PC-9 (cell line): Measurements from ENCODE around the gene EMC6.

Source experiments
- CTCF ChIP-seq: fragments of 200-600 bp; sonication (generic); conservative IDR thresholded peaks from 2 replicates; pipeline ENCODE4 v1.6.1; 2017; ENCODE audit warnings: mixed run types, antibody characterized with exemption, mild to moderate bottlenecking, moderate library complexity
- EZH2 ChIP-seq: fragments of 200-600 bp; sonication (generic); IDR thresholded peaks from 2 replicates; pipeline ENCODE4 v1.8.0; 2017; ENCODE audit warnings: antibody characterized with exemption, low read depth

- TF ChIP-seq CTCF (no peak), EZH2 (no peak)
These were observed 9.0 kb upstream of the EMC6 start for GRCh38 chr17:3659541-3660111.
